Measurements from ENCODE around the gene ZBED1. TPM values are rescaled to one million over a fixed set of nuclear protein-coding genes. Genes with fewer than 3 reads are reported as not detected.

The ZBED1 gene
- total and polyA plus RNA-seq, 9 of the 15 experiments (the other 6 are each of a cell fraction or from before 2014, with no cell fraction given) = 0.61 to 27.6 (median 13.9) TPM

- TF ChIP-seq BRCA1 (IDR thresholded peaks at IDR 0.05) = no peak
- no peak for TF ChIP-seq BRCA1 (CRISPR knock-in tag; IDR thresholded peaks at IDR 0.05)
- TF ChIP-seq ZNF512 (tag; IDR thresholded peaks at IDR 0.05) = no peak
- peak; percentile 65; the same call in 1 of the 2 replicates for TF ChIP-seq NFATC3 (IDR thresholded peaks at IDR 0.05)
- TF ChIP-seq TRIM25 (IDR thresholded peaks at IDR 0.05; ENCODE audit: borderline replicate concordance) = no peak
- TF ChIP-seq NR2F6 (CRISPR knock-in tag; IDR thresholded peaks at IDR 0.05) = no peak
- no peak for TF ChIP-seq KDM4B (IDR thresholded peaks at IDR 0.05; ENCODE audit: borderline replicate concordance in 2 of 2, low read depth in 1 of 2)
- TF ChIP-seq RBM39 (optimal IDR thresholded peaks at IDR 0.05; ENCODE audit: low read depth, low read length) = no peak
- TF ChIP-seq ZBTB11 (CRISPR knock-in tag; IDR thresholded peaks at IDR 0.05) = no peak
- peak; percentile 91 for TF ChIP-seq MAX (CRISPR knock-in tag; IDR thresholded peaks at IDR 0.05)
- no peak for TF ChIP-seq FOXO4 (CRISPR knock-in tag; IDR thresholded peaks at IDR 0.05)
- peak; percentile 96 for TF ChIP-seq TOE1 (IDR thresholded peaks at IDR 0.05; ENCODE audit: borderline replicate concordance)
- TF ChIP-seq TOE1 (CRISPR knock-in tag; IDR thresholded peaks at IDR 0.05; ENCODE audit: borderline replicate concordance, low read depth) = no peak
- TF ChIP-seq ZBTB12 (CRISPR knock-in tag; IDR thresholded peaks at IDR 0.05) = no peak
- TF ChIP-seq EP300 (IDR thresholded peaks at IDR 0.05; ENCODE audit: low read length) = no peak
- no peak for TF ChIP-seq MLX (CRISPR knock-in tag; conservative IDR thresholded peaks at IDR 0.05)
Measured at GRCh38 chrX:2474280-2474962, 26.4 kb downstream of the ZBED1 start (continued).
